HepG2 (cell line): ENCODE data around the gene IQCN. TPM values are rescaled to one million over a fixed set of nuclear protein-coding genes. Genes with fewer than 3 reads are reported as not detected.

Experiments
- CEBPG ChIP-seq: IDR thresholded peaks from 2 replicates; pipeline ENCODE4 v1.6.1; 2016
- GPN1 ChIP-seq: sonication (generic); formaldehyde crosslinking; IDR thresholded peaks from 2 replicates; pipeline ENCODE4 v1.5.1; 2020; ENCODE audit warnings: missing genetic modification reagents, borderline replicate concordance
- HDAC1 ChIP-seq: sonication (generic); formaldehyde crosslinking; IDR thresholded peaks from 2 replicates; pipeline ENCODE4 v1.5.1; 2020; ENCODE audit warnings: mild to moderate bottlenecking, missing genetic modification reagents
- PRDM15 ChIP-seq: sonication (generic); formaldehyde crosslinking; IDR thresholded peaks from 2 replicates; pipeline ENCODE4 v1.4.0; 2020; ENCODE audit warnings: missing genetic modification reagents
- RXRB ChIP-seq: IDR thresholded peaks from 2 replicates; pipeline ENCODE4 v1.6.1; 2016; ENCODE audit warnings: borderline replicate concordance, missing genetic modification reagents, missing compliant biosample characterization
- TEF ChIP-seq: sonication (generic); formaldehyde crosslinking; IDR thresholded peaks from 2 replicates; pipeline ENCODE4 v1.5.0; 2020; ENCODE audit warnings: missing genetic modification reagents
- TGIF2 ChIP-seq: IDR thresholded peaks from 2 replicates; pipeline ENCODE4 v1.6.1; 2016; ENCODE audit warnings: control low read depth, missing compliant biosample characterization
- UBTF ChIP-seq: sonication (generic); formaldehyde crosslinking; IDR thresholded peaks from 2 replicates; pipeline ENCODE4 v1.4.0; 2020; ENCODE audit warnings: mild to moderate bottlenecking, missing genetic modification reagents
- ZBTB2 ChIP-seq: sonication (generic); formaldehyde crosslinking; IDR thresholded peaks from 2 replicates; pipeline ENCODE4 v1.8.0; 2022; ENCODE audit warnings: low read depth, missing genetic modification reagents
- ZC3H4 ChIP-seq: sonication (generic); formaldehyde crosslinking; IDR thresholded peaks from 2 replicates; pipeline ENCODE4 v1.4.0; 2020; ENCODE audit warnings: missing genetic modification reagents, borderline replicate concordance
- ZNF407 ChIP-seq: sonication (generic); formaldehyde crosslinking; IDR thresholded peaks from one replicate; pipeline ENCODE4 v1.5.1; 2020; ENCODE audit warnings: mild to moderate bottlenecking, missing genetic modification reagents; ENCODE audit errors: not compliant biosample characterization
- ZNF570 ChIP-seq: sonication (generic); formaldehyde crosslinking; IDR thresholded peaks from 2 replicates; pipeline ENCODE4 v1.4.0; 2020; ENCODE audit warnings: mild to moderate bottlenecking, missing genetic modification reagents, borderline replicate concordance
- polyA plus RNA-seq, 8 experiments: library from polyadenylated mRNA; depleted of rRNA in 3 of 8; stranded (reverse) in 7 of 8; unstranded in 1 of 8; fragments of >200 nt; fragmentation: Illumina TruSeq in 4 of 8; extraction: Trizol in 4 of 8; gene quantifications; 2 replicates each; pipeline versions ENCODE4 v1.2.1 to v1.2.3, GENCODE V29; 2011 to 2016; ENCODE audit warnings: low read depth in 4 of 8, missing spikeins in 1 of 8, mixed read lengths in 1 of 8; ENCODE audit not compliant: insufficient read depth in 1 of 8
- total RNA-seq, 5 experiments: library from RNA; depleted of rRNA; stranded (reverse); fragments of >200 nt; fragmentation: Illumina TruSeq; extraction: Trizol; gene quantifications; 2 replicates each; pipeline ENCODE4 v1.2.3, GENCODE V29; 2016; ENCODE audit warnings: low read depth in 1 of 5

IQCN gene
- total and polyA plus RNA-seq, 2 of the 13 experiments (the other 11 are each of a cell fraction or from before 2014, with no cell fraction given): 0.04 to 0.18 TPM

GRCh38 chr19:18233224-18233825 lies 40.9 kb downstream of the IQCN start (continued):
- TF ChIP-seq ZNF407 (CRISPR knock-in tag) (peak; percentile 87), CEBPG (CRISPR knock-in tag) (no peak), ZC3H4 (CRISPR knock-in tag) (no peak), UBTF (peak; percentile 90), GPN1 (CRISPR knock-in tag) (peak; percentile 83; the same call in 1 of the 2 replicates), RXRB (CRISPR knock-in tag) (peak; percentile 78), PRDM15 (peak; percentile 46; the same call in 1 of the 2 replicates), ZBTB2 (CRISPR knock-in tag) (peak; percentile 71), TEF (CRISPR knock-in tag) (peak; percentile 69; the same call in 1 of the 2 replicates), HDAC1 (CRISPR knock-in tag) (peak; percentile 86), TGIF2 (CRISPR knock-in tag) (peak; percentile 93), ZNF570 (CRISPR knock-in tag) (no peak)
